ENCODE measurements around the gene STAT4.

The STAT4 gene

DNA sequence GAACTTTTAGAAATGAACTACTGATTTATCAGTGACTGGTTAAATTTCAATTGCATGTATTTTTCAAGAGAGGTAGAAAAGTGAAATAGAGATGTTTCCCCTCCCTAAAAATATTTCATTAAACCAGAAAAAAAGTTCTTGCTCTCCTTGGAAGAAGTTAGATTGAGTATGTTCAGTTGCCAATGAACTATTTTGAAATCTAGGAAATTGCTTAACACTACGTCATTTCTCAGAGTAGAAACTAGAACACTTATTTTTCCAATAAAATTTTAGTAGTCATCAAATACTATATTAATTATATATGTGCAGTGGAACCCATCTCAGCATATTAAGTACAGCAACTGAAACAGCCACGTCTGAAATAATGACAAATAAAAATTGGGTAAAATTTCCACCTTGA is 85.0 kb downstream of the STAT4 start:
- TF ChIP-seq, protein P1, sequence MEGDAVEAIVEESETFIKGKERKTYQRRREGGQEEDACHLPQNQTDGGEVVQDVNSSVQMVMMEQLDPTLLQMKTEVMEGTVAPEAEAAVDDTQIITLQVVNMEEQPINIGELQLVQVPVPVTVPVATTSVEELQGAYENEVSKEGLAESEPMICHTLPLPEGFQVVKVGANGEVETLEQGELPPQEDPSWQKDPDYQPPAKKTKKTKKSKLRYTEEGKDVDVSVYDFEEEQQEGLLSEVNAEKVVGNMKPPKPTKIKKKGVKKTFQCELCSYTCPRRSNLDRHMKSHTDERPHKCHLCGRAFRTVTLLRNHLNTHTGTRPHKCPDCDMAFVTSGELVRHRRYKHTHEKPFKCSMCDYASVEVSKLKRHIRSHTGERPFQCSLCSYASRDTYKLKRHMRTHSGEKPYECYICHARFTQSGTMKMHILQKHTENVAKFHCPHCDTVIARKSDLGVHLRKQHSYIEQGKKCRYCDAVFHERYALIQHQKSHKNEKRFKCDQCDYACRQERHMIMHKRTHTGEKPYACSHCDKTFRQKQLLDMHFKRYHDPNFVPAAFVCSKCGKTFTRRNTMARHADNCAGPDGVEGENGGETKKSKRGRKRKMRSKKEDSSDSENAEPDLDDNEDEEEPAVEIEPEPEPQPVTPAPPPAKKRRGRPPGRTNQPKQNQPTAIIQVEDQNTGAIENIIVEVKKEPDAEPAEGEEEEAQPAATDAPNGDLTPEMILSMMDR (IDR thresholded peaks at IDR 0.05; ENCODE audit: low read depth, low read length, missing control alignments): no peak
- no peak for DNase-seq (ENCODE audit: extremely low read depth, low read depth)
- H3K4me3 ChIP-seq (replicated peaks; ENCODE audit: low read depth, low read length): no peak overlapping the region

DNA sequence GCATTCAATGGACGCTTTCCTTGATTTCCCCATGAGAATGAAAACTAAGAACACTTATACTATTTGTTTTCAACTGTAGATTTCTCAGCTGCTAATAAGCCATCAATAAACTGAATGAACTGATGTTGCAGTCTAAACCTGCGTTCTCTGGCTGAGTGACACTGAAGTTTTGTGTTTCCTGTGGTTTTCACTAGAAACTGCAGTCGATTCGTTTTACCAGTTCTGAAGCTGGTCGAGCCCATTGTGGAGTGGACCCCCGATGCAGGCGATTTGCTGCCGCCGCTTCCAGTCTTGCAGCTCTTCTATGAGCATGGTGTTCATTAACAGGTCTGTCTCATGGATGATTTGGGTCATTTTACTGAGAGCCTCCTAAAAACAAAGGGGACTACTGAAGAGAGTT is 86.2 kb downstream of the STAT4 start:
- H3K4me3 ChIP-seq (replicated peaks; ENCODE audit: low read depth, low read length): no peak overlapping the region
- TF ChIP-seq, protein P1 (IDR thresholded peaks at IDR 0.05; ENCODE audit: low read depth, low read length, missing control alignments): no peak

DNA sequence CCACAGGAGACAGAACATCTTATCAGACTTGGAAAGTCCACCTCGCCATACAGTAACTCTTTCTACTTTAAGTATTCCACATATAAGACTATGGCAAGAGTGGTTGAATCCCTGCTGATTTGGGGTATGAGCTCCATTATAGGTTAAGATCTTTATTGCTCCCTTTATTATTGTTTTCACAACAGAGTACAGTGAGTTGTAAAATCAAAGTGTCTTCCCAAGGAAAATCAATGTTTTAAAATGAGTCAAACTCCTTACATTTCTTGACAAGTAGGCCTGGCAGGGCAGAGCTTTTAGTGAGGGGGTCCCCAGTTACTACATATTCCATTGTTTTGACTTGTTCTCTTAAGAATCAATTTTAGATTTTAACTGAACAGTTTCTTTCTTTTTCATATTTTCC is 87.2 kb downstream of the STAT4 start:
- H3K4me3 ChIP-seq (replicated peaks; ENCODE audit: low read depth, low read length): no peak overlapping the region
- no peak for DNase-seq (ENCODE audit: extremely low read depth, low read depth)
- TF ChIP-seq, protein P1 (IDR thresholded peaks at IDR 0.05; ENCODE audit: low read depth, low read length, missing control alignments): no peak

More for the DNA sequence above, 86.2 kb downstream of the STAT4 start:
- no peak for DNase-seq (ENCODE audit: extremely low read depth, low read depth)

DNA sequence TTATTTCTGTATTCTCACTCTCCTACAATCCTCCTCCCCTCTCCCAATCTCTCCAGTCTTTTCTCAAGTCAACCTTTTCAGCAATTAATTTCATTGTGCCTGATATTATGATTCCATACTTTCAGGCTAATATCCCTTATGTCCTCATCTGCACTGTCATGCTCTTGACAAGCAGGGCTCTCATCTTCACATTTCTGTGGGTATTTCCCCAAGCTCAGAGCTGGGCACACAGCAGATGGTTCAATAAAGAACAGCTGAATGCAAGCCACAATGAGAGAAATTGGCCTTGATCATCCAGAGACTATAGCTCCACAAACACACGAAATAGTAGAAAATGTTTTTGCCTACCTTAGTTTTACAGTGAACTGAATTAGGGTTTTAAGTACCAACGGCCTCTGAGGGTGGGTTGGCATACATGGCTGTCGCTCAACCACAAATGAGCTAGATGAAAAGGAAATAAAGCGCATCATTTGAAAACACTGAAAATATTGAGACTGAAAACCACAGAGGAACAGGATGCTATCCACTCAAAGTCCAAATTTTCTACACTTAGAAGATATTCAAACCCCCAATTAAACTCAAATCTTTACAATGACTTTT is 89.3 kb downstream of the STAT4 start:
- DNase-seq (ENCODE audit: extremely low read depth, low read depth): no peak
- no peak overlapping the region for H3K4me3 ChIP-seq (replicated peaks; ENCODE audit: low read depth, low read length)
- TF ChIP-seq, protein P1 (IDR thresholded peaks at IDR 0.05; ENCODE audit: low read depth, low read length, missing control alignments): no peak

DNA sequence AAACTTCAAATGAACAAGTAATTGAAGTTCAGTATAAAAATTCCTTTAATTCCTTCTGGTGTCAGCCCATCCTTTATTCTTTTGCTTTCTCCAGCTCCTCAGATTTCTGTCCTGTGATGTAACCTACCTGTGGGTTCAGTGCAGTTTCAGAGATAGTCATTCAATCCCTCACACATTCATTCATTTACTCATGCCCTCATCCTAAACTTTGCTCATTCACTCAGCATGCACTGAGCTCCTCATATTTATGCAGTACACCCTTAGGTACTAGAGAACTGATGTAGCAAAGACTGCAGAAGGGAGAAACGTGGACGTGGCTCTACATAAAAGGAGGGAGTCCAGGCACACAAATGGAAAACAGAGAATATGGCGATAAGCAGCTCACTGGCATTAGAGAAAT is 91.5 kb downstream of the STAT4 start:
- TF ChIP-seq, protein P1 (IDR thresholded peaks at IDR 0.05; ENCODE audit: low read depth, low read length, missing control alignments): no peak
- H3K4me3 ChIP-seq (replicated peaks; ENCODE audit: low read depth, low read length): no peak overlapping the region
- no peak for DNase-seq (ENCODE audit: extremely low read depth, low read depth)

DNA sequence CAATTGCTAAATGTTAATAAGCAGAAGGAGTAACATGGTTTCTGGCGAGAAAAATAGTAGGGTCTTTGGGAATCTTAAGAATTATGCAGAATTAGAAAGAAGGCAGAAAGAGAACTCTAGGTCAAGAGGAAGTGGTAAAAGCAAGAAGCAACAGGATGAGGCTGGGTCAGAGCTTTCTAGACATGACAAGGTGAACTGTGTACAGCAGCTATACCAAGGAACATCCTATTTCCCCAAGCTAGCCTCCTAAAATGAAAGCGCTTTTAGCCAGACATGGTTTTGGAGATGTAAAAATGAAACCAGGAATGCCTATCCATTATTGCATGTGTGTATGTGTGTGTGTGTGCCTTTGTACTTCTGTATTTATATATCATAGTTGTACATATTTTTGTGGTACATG is 94.6 kb downstream of the STAT4 start:
- no peak for DNase-seq (ENCODE audit: extremely low read depth, low read depth)
- no peak overlapping the region for H3K4me3 ChIP-seq (replicated peaks; ENCODE audit: low read depth, low read length)
- TF ChIP-seq, protein P1 (IDR thresholded peaks at IDR 0.05; ENCODE audit: low read depth, low read length, missing control alignments): no peak

DNA sequence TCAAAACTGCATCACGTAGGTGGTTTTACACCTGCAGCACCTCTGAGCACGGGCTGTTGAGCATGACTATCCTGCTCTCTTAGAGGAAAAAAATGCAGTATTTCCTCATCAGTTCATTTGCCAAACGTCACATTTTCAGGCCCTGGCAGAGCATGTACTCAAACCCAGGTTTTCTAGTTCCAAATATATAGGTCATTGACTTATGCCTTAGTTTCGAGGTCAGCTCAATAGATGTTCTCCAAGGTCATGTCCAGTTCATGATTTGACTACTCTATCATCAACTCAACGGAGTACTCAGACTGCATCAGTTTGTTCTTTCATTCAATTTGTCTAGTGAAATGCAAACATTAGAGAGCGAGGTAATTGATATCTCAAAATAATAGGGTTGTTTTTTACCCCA is 97.5 kb downstream of the STAT4 start:
- no peak for DNase-seq (ENCODE audit: extremely low read depth, low read depth)
- TF ChIP-seq, protein P1 (IDR thresholded peaks at IDR 0.05; ENCODE audit: low read depth, low read length, missing control alignments): no peak
- no peak overlapping the region for H3K4me3 ChIP-seq (replicated peaks; ENCODE audit: low read depth, low read length)

Measured in HFF-Myc (cell line).